ENCODE results near the gene CELF6. TPM values are rescaled to one million over a fixed set of nuclear protein-coding genes. Genes with fewer than 3 reads are reported as not detected.

Gene CELF6
- total and polyA plus RNA-seq, 4 donors: 0.10 to 0.92 (median 0.44) TPM

DNA sequence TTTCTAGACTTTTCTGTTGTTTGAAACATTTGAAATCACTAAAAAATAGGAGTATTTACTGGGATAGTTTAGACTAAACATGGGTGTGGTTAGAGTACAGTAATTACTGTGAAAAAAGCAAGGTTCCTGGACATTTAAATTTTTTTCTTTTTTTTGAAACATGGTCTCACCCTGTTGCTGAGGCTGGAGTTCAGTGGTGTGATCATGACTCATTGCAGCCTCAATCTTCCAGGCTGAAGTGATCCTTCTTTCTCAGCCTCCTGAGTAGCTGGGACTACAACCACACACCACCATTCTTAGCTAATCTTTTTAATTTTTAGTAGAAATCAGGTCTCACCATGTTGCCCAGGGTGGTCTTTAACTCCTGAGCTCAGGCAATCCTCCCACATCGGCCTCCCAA lies 20.4 kb upstream of the CELF6 start (continued):
- TF ChIP-seq, protein P1, sequence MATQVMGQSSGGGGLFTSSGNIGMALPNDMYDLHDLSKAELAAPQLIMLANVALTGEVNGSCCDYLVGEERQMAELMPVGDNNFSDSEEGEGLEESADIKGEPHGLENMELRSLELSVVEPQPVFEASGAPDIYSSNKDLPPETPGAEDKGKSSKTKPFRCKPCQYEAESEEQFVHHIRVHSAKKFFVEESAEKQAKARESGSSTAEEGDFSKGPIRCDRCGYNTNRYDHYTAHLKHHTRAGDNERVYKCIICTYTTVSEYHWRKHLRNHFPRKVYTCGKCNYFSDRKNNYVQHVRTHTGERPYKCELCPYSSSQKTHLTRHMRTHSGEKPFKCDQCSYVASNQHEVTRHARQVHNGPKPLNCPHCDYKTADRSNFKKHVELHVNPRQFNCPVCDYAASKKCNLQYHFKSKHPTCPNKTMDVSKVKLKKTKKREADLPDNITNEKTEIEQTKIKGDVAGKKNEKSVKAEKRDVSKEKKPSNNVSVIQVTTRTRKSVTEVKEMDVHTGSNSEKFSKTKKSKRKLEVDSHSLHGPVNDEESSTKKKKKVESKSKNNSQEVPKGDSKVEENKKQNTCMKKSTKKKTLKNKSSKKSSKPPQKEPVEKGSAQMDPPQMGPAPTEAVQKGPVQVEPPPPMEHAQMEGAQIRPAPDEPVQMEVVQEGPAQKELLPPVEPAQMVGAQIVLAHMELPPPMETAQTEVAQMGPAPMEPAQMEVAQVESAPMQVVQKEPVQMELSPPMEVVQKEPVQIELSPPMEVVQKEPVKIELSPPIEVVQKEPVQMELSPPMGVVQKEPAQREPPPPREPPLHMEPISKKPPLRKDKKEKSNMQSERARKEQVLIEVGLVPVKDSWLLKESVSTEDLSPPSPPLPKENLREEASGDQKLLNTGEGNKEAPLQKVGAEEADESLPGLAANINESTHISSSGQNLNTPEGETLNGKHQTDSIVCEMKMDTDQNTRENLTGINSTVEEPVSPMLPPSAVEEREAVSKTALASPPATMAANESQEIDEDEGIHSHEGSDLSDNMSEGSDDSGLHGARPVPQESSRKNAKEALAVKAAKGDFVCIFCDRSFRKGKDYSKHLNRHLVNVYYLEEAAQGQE (IDR thresholded peaks at IDR 0.05): no peak
- no peak for TF ChIP-seq FOXA1 (IDR thresholded peaks at IDR 0.05)
- TF ChIP-seq, protein P2, sequence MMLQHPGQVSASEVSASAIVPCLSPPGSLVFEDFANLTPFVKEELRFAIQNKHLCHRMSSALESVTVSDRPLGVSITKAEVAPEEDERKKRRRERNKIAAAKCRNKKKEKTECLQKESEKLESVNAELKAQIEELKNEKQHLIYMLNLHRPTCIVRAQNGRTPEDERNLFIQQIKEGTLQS (IDR thresholded peaks at IDR 0.05): no peak

DNA sequence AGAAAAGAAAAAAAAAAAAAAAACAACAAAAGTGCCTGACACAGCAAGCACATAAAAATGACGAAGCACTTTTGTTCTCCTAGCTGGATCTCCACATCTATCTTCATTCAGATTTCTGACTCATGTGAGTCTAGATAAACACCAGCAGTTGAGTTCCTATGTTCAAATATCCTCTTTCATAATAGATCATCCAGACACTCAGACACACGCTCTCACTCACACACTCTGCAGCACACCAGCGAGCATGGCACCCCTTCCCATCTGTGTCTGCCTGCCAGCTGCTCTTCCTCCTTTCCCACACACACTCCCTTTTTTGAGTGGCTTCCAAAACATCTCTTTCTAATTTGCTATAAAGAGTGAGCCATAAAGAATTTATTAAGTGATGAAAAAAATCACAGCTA lies 19.8 kb upstream of the CELF6 start:
- H3K4me1 ChIP-seq (ENCODE audit: control insufficient read depth in 4 of 4, insufficient read depth in 4 of 4, low read length in 3 of 4): no peaks in the 10 kb centered on the region
- peaks cover 5 to 28% (median 11%) of the 10 kb centered on the region in 4 donors for H3K36me3 ChIP-seq (ENCODE audit: control insufficient read depth in 4 of 4, insufficient read depth in 3 of 4, low read depth in 1 of 4, low read length in 3 of 4)
- 75% methylated on average over 3 of the region's 3 CpGs for WGBS
- H3K9ac ChIP-seq (ENCODE audit: low read depth in 1 of 2, low read length in 2 of 2): no peak overlapping the region
- no peak for DNase-seq (ENCODE audit: low spot score)
- no peak overlapping the region for H3K27ac ChIP-seq (ENCODE audit: low read depth in 1 of 2, low read length in 2 of 2)
- H3K27me3 ChIP-seq (ENCODE audit: control insufficient read depth in 4 of 4, insufficient read depth in 4 of 4, low read length in 3 of 4): no peaks in the 10 kb centered on the region
- no peak overlapping the region for H3K4me3 ChIP-seq (ENCODE audit: low read depth in 1 of 3, low read length in 3 of 3)
- TF ChIP-seq NR2F2 (IDR thresholded peaks at IDR 0.05) (no peak), HNF4G (IDR thresholded peaks at IDR 0.05) (no peak), SP1 (IDR thresholded peaks at IDR 0.05) (no peak), HNF4A (conservative IDR thresholded peaks at IDR 0.05) (no peak), RXRA (IDR thresholded peaks at IDR 0.05) (no peak), FOXA2 (IDR thresholded peaks at IDR 0.05) (no peak), TAF1 (conservative IDR thresholded peaks at IDR 0.05) (no peak)
- TF ChIP-seq, protein P1 (IDR thresholded peaks at IDR 0.05): no peak
- TF ChIP-seq, protein P2 (IDR thresholded peaks at IDR 0.05): no peak
- H3K9me3 ChIP-seq (ENCODE audit: control insufficient read depth in 4 of 4, low read length in 3 of 4): no peaks in the 10 kb centered on the region

DNA sequence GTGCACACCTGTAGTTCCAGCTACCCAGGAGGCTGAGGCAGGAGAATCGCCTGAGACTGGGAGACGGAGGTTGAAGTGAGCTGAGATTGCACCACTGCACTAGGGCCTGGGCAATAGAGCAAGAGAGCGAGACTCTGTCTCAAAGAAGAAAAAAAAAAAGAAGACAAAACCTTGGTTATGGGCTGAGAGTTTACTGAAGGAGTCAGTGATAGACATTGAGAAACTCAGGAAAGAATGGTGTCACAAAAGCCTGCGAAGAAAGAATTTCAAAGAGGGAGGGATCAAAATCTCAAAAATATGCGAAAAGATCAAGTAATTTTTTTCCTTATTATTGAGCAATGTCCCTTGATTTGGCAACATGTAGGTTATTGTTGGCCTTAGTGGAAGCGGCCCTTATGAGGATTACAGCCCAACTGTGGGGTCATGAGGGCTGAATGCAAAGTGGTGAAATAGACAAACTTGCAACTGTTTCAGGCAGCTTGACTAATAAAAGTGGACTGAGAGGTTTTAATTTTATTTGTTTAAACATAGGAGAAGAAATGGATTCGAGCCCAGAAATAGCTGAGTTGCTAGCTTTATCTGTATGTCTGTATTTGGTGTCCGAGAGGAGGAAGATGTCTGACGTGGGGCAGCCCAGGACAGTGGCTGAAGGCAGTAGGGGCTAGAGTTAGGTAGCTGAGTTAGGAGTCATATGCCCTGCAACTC lies 18.8 kb upstream of the CELF6 start:
- H3K27me3 ChIP-seq (ENCODE audit: control insufficient read depth in 4 of 4, insufficient read depth in 4 of 4, low read length in 3 of 4): no peaks in the 10 kb centered on the region
- no peak overlapping the region for H3K9ac ChIP-seq (ENCODE audit: low read depth in 1 of 2, low read length in 2 of 2)
- H3K36me3 ChIP-seq (ENCODE audit: control insufficient read depth in 4 of 4, insufficient read depth in 3 of 4, low read depth in 1 of 4, low read length in 3 of 4): peaks cover 0 to 18% (median 4%) of the 10 kb centered on the region in 4 donors
- H3K4me3 ChIP-seq (ENCODE audit: low read depth in 1 of 3, low read length in 3 of 3): no peak overlapping the region
- no peaks in the 10 kb centered on the region for H3K4me1 ChIP-seq (ENCODE audit: control insufficient read depth in 4 of 4, insufficient read depth in 4 of 4, low read length in 3 of 4)
- no peaks in the 10 kb centered on the region for H3K9me3 ChIP-seq (ENCODE audit: control insufficient read depth in 4 of 4, low read length in 3 of 4)
- 82% methylated on average over 9 of the region's 9 CpGs for WGBS
- no peak overlapping the region for H3K27ac ChIP-seq (ENCODE audit: low read depth in 1 of 2, low read length in 2 of 2)
- no peak for DNase-seq (ENCODE audit: low spot score)
- TF ChIP-seq FOXA2 (IDR thresholded peaks at IDR 0.05) (no peak), EGR1 (IDR thresholded peaks at IDR 0.05; ENCODE audit: low read depth in 2 of 2) (no peak), SP1 (IDR thresholded peaks at IDR 0.05) (no peak), JUND (IDR thresholded peaks at IDR 0.05) (no peak), NR2F2 (IDR thresholded peaks at IDR 0.05) (no peak)
- TF ChIP-seq, protein P3, sequence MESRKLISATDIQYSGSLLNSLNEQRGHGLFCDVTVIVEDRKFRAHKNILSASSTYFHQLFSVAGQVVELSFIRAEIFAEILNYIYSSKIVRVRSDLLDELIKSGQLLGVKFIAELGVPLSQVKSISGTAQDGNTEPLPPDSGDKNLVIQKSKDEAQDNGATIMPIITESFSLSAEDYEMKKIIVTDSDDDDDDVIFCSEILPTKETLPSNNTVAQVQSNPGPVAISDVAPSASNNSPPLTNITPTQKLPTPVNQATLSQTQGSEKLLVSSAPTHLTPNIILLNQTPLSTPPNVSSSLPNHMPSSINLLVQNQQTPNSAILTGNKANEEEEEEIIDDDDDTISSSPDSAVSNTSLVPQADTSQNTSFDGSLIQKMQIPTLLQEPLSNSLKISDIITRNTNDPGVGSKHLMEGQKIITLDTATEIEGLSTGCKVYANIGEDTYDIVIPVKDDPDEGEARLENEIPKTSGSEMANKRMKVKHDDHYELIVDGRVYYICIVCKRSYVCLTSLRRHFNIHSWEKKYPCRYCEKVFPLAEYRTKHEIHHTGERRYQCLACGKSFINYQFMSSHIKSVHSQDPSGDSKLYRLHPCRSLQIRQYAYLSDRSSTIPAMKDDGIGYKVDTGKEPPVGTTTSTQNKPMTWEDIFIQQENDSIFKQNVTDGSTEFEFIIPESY (IDR thresholded peaks at IDR 0.05): no peak
- TF ChIP-seq, protein P2 (IDR thresholded peaks at IDR 0.05): no peak
- TF ChIP-seq, protein P4, sequence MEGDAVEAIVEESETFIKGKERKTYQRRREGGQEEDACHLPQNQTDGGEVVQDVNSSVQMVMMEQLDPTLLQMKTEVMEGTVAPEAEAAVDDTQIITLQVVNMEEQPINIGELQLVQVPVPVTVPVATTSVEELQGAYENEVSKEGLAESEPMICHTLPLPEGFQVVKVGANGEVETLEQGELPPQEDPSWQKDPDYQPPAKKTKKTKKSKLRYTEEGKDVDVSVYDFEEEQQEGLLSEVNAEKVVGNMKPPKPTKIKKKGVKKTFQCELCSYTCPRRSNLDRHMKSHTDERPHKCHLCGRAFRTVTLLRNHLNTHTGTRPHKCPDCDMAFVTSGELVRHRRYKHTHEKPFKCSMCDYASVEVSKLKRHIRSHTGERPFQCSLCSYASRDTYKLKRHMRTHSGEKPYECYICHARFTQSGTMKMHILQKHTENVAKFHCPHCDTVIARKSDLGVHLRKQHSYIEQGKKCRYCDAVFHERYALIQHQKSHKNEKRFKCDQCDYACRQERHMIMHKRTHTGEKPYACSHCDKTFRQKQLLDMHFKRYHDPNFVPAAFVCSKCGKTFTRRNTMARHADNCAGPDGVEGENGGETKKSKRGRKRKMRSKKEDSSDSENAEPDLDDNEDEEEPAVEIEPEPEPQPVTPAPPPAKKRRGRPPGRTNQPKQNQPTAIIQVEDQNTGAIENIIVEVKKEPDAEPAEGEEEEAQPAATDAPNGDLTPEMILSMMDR (IDR thresholded peaks at IDR 0.05; ENCODE audit: low read depth, low read length, missing input control): no peak
